ENCODE data around the gene CLEC18A.

The CLEC18A gene

DNA sequence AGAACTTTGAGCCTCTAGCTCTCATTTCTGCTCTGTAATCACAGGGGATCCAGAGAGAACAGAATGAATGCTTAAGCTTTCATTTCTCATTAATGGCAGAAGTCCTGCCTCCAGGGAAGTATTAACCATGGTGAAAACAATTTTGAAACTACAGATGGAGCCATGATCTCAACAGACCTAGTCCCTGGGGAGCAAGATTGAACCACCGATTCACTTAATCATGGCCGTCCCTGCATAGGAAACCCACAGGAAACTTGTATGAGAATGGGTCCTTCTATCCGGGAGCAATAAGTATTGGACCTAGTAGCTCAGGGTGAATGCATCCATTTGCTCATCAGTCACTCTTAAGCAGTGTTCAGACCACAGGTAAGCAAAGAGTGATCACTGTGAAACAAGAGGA is 40.2 kb upstream of the CLEC18A start:
- Histone ChIP-seq H3K4me3 (ENCODE audit: insufficient read length, low read depth) (no peak overlapping the region), H3K27me3 (ENCODE audit: insufficient read depth, insufficient read length) (no peaks in the 10 kb centered on the region), H3K9ac (ENCODE audit: insufficient read length, low read depth) (no peak overlapping the region), H3K4me1 (ENCODE audit: insufficient read depth, insufficient read length) (no peaks in the 10 kb centered on the region), H3K9me3 (ENCODE audit: insufficient read depth, low read length) (no peaks in the 10 kb centered on the region), H3K36me3 (ENCODE audit: insufficient read depth, insufficient read length, low read length) (peaks cover 10% of the 10 kb centered on the region)
- TF ChIP-seq SUZ12 (IDR thresholded peaks at IDR 0.05; ENCODE audit: extremely low read depth, insufficient read depth, insufficient read length) (no peak), YY1 (IDR thresholded peaks at IDR 0.05; ENCODE audit: insufficient read depth, insufficient read length) (no peak), ZNF274 (IDR thresholded peaks at IDR 0.05; ENCODE audit: low read depth, low read length) (no peak)
- DNase-seq (ENCODE audit: low read depth, low spot score) = no peak

DNA sequence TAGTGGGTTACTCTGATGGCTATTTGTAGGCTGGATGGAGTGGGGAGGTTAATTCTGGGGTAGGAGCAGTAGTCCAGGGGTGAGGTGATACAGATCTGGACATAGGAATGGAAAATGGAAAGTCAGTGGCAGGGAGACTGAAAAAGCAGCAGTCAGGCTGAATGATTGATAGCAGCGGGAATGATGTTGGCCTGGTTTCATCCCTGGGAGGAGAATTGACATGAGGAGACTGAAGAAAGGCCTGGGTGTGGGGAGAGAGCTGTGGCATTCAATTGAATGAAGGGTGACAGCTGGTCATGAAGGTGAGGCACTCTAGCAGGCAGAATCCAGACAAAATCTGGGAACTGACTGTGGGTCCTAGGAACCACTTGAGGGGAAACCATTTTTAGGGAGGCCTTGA is 34.7 kb upstream of the CLEC18A start:
- no peak overlapping the region for H3K9ac ChIP-seq (ENCODE audit: insufficient read length, low read depth)
- H3K36me3 ChIP-seq (ENCODE audit: insufficient read depth, insufficient read length, low read length) = no peaks in the 10 kb centered on the region
- H3K9me3 ChIP-seq (ENCODE audit: insufficient read depth, low read length) = no peaks in the 10 kb centered on the region
- H3K4me1 ChIP-seq (ENCODE audit: insufficient read depth, insufficient read length) = peaks cover 6% of the 10 kb centered on the region
- DNase-seq (ENCODE audit: low read depth, low spot score) = no peak
- no peak overlapping the region for H3K4me3 ChIP-seq (ENCODE audit: insufficient read length, low read depth)
- H3K27me3 ChIP-seq (ENCODE audit: insufficient read depth, insufficient read length) = no peaks in the 10 kb centered on the region
- TF ChIP-seq SUZ12 (IDR thresholded peaks at IDR 0.05; ENCODE audit: extremely low read depth, insufficient read depth, insufficient read length) = no peak
- TF ChIP-seq YY1 (IDR thresholded peaks at IDR 0.05; ENCODE audit: insufficient read depth, insufficient read length) = no peak

DNA sequence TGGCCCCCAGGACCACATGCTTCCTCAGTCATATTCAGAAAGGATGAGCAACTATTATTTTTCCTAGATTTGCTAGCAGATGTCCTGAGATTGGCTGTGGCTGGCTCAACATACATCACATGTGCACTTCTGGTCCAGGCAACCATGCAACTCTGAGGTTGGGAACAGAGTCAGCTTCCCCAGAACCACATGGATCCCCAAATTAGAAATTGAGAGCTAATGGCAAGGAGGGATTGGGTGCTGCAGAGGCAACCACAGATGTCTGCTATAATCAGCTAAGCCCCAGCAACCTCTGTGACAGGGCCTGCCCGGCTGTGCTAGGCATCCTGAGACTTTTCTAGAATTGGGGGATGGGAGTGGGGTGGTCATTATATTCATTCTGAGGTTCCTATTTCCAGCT is 33.8 kb upstream of the CLEC18A start:
- H3K9ac ChIP-seq (ENCODE audit: insufficient read length, low read depth) = no peak overlapping the region
- DNase-seq (ENCODE audit: low read depth, low spot score) = no peak
- no peak overlapping the region for H3K4me3 ChIP-seq (ENCODE audit: insufficient read length, low read depth)
- TF ChIP-seq YY1 (IDR thresholded peaks at IDR 0.05; ENCODE audit: insufficient read depth, insufficient read length) = no peak
- no peak for TF ChIP-seq SUZ12 (IDR thresholded peaks at IDR 0.05; ENCODE audit: extremely low read depth, insufficient read depth, insufficient read length)
- no peak for TF ChIP-seq ZNF274 (IDR thresholded peaks at IDR 0.05; ENCODE audit: low read depth, low read length)
- H3K4me1 ChIP-seq (ENCODE audit: insufficient read depth, insufficient read length) = peaks cover 6% of the 10 kb centered on the region
- H3K9me3 ChIP-seq (ENCODE audit: insufficient read depth, low read length) = no peaks in the 10 kb centered on the region
- H3K27me3 ChIP-seq (ENCODE audit: insufficient read depth, insufficient read length) = no peaks in the 10 kb centered on the region
- H3K36me3 ChIP-seq (ENCODE audit: insufficient read depth, insufficient read length, low read length) = no peaks in the 10 kb centered on the region

DNA sequence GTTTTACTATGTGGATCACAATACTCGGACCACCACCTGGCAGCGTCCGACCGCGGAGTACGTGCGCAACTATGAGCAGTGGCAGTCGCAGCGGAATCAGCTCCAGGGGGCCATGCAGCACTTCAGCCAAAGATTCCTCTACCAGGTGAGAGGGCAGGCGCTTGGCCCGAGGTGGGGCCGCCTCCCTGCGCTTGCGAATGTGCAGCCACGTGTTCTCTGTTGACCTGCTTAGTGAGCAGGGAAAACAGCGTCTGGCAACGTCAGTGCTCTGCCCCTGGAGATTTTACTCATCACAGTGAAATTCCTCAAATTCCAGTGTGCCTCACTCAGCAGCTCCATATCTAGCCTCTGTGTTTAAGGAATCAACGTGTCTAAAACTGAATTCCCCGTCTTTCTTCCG is 33.4 kb upstream of the CLEC18A start:
- Histone ChIP-seq H3K27me3 (ENCODE audit: insufficient read depth, insufficient read length) (no peaks in the 10 kb centered on the region), H3K9me3 (ENCODE audit: insufficient read depth, low read length) (no peaks in the 10 kb centered on the region), H3K4me3 (ENCODE audit: insufficient read length, low read depth) (no peak overlapping the region), H3K36me3 (ENCODE audit: insufficient read depth, insufficient read length, low read length) (no peaks in the 10 kb centered on the region), H3K9ac (ENCODE audit: insufficient read length, low read depth) (no peak overlapping the region), H3K4me1 (ENCODE audit: insufficient read depth, insufficient read length) (peaks cover 6% of the 10 kb centered on the region)
- TF ChIP-seq YY1 (IDR thresholded peaks at IDR 0.05; ENCODE audit: insufficient read depth, insufficient read length) (no peak), ZNF274 (IDR thresholded peaks at IDR 0.05; ENCODE audit: low read depth, low read length) (no peak), SUZ12 (IDR thresholded peaks at IDR 0.05; ENCODE audit: extremely low read depth, insufficient read depth, insufficient read length) (no peak)
- peak; percentile 57 for DNase-seq (ENCODE audit: low read depth, low spot score)

DNA sequence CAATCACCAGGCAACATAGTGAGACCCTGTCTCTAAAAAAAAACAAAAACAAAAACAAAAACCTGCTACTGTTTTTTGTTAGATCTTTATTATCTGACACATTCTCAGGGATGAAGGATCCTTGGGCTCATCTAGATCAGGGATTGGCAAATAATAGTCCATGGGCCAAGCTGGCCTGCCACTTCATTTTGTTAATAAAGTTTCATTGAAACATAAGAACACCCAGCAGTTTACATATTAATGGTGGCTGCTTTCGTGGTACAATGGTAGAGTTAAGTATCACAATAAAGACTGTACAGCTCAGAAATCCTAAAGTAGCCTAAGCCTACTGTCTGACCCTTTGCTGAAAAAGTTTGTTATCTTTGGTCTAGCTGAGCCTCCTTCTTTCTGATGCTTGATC is 32.9 kb upstream of the CLEC18A start:
- H3K36me3 ChIP-seq (ENCODE audit: insufficient read depth, insufficient read length, low read length) = no peaks in the 10 kb centered on the region
- H3K4me3 ChIP-seq (ENCODE audit: insufficient read length, low read depth) = no peak overlapping the region
- DNase-seq (ENCODE audit: low read depth, low spot score) = no peak
- H3K9ac ChIP-seq (ENCODE audit: insufficient read length, low read depth) = no peak overlapping the region
- H3K27me3 ChIP-seq (ENCODE audit: insufficient read depth, insufficient read length) = no peaks in the 10 kb centered on the region
- TF ChIP-seq SUZ12 (IDR thresholded peaks at IDR 0.05; ENCODE audit: extremely low read depth, insufficient read depth, insufficient read length) (no peak), ZNF274 (IDR thresholded peaks at IDR 0.05; ENCODE audit: low read depth, low read length) (no peak), YY1 (IDR thresholded peaks at IDR 0.05; ENCODE audit: insufficient read depth, insufficient read length) (no peak)
- H3K9me3 ChIP-seq (ENCODE audit: insufficient read depth, low read length) = no peaks in the 10 kb centered on the region
- peaks cover 6% of the 10 kb centered on the region for H3K4me1 ChIP-seq (ENCODE audit: insufficient read depth, insufficient read length)

DNA sequence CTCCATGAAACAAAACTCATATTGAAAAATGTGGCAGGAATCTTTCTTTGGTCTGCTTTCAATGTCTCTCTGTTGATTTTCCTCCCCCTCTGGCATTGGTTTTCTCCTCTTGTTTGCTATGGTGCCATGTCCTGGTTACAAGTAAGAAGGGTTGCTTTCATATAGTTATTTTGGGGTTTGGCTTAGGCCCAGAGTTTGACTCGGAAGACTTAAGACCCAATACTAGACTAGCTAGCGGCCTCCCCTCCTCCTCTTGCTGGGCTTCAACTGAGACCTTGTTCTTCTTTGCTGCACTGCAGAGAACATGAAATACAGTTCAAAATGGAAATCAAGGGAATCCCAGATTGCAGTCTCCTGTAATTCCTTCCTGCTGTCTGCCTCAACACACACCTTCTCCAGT is 30.0 kb upstream of the CLEC18A start:
- no peaks in the 10 kb centered on the region for H3K27me3 ChIP-seq (ENCODE audit: insufficient read depth, insufficient read length)
- no peaks in the 10 kb centered on the region for H3K9me3 ChIP-seq (ENCODE audit: insufficient read depth, low read length)
- H3K36me3 ChIP-seq (ENCODE audit: insufficient read depth, insufficient read length, low read length) = peaks cover 4% of the 10 kb centered on the region
- TF ChIP-seq SUZ12 (IDR thresholded peaks at IDR 0.05; ENCODE audit: extremely low read depth, insufficient read depth, insufficient read length) (no peak), YY1 (IDR thresholded peaks at IDR 0.05; ENCODE audit: insufficient read depth, insufficient read length) (no peak), ZNF274 (IDR thresholded peaks at IDR 0.05; ENCODE audit: low read depth, low read length) (no peak)
- peaks cover 11% of the 10 kb centered on the region for H3K4me1 ChIP-seq (ENCODE audit: insufficient read depth, insufficient read length)
- DNase-seq (ENCODE audit: low read depth, low spot score) = no peak
- H3K4me3 ChIP-seq (ENCODE audit: insufficient read length, low read depth) = no peak overlapping the region
- no peak overlapping the region for H3K9ac ChIP-seq (ENCODE audit: insufficient read length, low read depth)

DNA sequence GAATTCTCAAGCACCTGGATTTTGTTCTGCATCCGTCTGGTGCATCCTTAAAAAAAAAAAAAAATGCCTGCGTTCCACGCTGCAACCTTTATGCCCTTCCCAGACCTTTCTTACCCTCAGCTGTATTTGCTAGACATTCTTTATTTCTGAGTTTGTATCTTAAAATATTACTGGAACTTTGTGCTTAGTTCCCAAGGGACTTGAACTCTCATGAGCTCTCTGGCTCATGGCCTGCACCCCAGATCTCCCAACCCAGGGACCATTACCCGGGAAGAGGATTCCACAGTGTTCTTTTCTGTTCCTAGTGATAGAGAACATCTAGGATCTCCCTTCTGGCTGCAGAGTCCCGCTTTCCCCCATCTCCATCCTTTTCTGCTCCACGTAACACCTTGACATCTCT is 28.9 kb upstream of the CLEC18A start:
- Histone ChIP-seq H3K4me3 (ENCODE audit: insufficient read length, low read depth) (no peak overlapping the region), H3K36me3 (ENCODE audit: insufficient read depth, insufficient read length, low read length) (peaks cover 4% of the 10 kb centered on the region), H3K27me3 (ENCODE audit: insufficient read depth, insufficient read length) (no peaks in the 10 kb centered on the region), H3K4me1 (ENCODE audit: insufficient read depth, insufficient read length) (peaks cover 13% of the 10 kb centered on the region), H3K9ac (ENCODE audit: insufficient read length, low read depth) (no peak overlapping the region), H3K9me3 (ENCODE audit: insufficient read depth, low read length) (no peaks in the 10 kb centered on the region)
- DNase-seq (ENCODE audit: low read depth, low spot score) = no peak
- TF ChIP-seq SUZ12 (IDR thresholded peaks at IDR 0.05; ENCODE audit: extremely low read depth, insufficient read depth, insufficient read length) = no peak
- no peak for TF ChIP-seq YY1 (IDR thresholded peaks at IDR 0.05; ENCODE audit: insufficient read depth, insufficient read length)
- TF ChIP-seq ZNF274 (IDR thresholded peaks at IDR 0.05; ENCODE audit: low read depth, low read length) = no peak

All from NT2/D1 (cell line).